ENCODE measurements around the gene GGN.

GRCh38 chr19:38355728-38356725 is 31.8 kb downstream of the GGN start:
- no peak for TF ChIP-seq CTCF (IDR thresholded peaks at IDR 0.05; ENCODE audit: insufficient read depth, low read length)
- TF ChIP-seq POLR2AphosphoS5 (IDR thresholded peaks at IDR 0.05; ENCODE audit: low read depth) = no peak
- no peak for TF ChIP-seq REST (IDR thresholded peaks at IDR 0.05; ENCODE audit: insufficient replicate concordance, low read depth)
